HuH-7.5 (cell line): ENCODE measurements around the gene SMARCB1.
"Not testable (repeated sequence)": the region's sequence is repeated elsewhere in the genome, so short reads cannot be mapped to it uniquely, and the experiment has no call there.

Experiments used
- DNase-seq: peaks from one replicate; pipeline ENCODE4 v3.0.0; 2011; ENCODE audit warnings: low spot score

SMARCB1 gene

DNA sequence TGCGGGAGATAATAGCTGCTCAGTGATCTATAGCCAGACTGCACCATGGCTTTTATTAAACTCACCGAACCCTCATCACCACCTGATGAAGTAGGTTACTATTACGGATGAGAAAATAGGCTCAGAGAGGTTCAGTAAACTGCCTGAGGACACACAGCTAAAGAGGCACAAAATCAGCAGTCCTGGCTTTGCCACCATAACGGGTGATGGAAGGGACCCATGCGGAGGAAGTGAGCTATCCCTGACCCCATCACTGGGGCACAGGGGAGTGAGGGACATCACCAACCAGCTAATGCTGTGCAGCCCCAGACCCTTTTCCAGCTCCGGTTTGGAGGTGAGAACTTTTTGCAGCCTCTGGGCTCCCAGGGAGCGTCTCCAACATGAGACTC lies 59.3 kb downstream of the SMARCB1 start:
- no peak for DNase-seq

DNA sequence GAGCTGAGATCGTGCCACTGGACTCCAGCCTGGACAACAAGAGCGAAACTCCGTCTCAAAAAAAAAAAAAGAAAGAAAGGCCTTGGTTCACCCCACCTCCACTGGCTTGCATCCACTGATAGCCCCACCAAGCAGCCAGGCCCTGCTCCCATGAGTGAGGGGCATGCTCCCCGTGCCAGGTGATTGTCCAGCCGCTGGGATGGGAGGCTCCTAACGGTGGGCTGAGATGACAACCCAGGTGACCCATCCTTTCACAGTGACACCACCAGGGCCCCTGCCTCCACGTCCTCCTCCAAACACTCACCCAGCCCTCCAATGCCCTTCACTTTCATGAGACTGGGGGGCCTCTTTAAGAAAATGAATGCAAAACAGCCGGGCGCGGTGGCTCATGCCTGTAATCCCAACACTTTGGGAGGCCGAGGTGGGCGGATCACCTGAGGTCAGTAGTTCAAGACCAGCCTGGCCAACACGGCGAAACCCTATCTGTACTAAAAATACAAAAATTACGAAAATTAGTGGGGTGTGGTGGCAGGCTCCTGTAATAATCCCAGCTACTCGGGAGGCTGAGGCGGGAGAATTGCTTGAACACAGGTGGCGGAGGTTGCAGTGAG lies 60.6 kb downstream of the SMARCB1 start:
- no peak for DNase-seq

DNA sequence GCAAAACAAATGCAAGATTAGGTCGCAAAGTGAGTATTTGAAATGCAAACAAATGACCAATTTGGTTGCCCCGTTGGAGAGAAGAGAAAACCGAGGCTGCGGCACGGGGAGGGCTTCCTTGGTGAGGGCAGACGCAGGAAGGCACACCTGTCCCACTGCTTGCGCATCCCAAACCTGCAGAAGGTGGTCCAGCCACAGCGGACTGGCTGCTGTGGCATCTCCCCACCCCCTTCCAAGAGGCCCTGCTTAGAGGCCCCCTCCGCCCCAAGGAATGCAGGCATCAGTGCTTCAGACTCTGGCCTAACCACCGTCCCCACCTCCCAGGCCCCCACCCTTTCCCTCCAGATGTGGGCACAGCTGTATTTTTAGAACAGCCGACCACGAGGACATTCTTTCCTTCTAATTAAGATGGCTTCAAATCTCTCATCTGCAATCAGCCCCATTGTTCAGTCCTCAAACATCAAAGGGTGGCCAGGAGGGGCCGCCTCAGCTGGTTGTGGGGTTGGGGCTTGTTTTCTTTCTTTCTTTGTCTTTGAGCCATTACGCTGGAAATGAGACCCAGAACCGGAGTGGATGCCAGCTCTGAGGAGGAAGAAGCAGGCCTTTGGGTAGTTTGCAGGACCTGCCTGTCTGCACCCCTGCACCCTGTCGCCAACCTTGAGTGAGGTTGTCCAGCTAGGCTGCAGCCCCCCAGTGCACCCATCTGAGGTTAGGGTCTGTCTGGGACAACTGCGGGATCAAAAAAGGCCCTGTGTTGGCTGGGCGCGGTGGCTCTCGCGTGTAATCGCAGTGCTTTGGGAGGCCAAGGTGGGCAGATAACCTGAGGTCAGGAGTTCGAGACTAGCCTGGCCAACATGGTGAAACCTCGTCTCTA lies 61.5 kb downstream of the SMARCB1 start:
- DNase-seq, result no peak

DNA sequence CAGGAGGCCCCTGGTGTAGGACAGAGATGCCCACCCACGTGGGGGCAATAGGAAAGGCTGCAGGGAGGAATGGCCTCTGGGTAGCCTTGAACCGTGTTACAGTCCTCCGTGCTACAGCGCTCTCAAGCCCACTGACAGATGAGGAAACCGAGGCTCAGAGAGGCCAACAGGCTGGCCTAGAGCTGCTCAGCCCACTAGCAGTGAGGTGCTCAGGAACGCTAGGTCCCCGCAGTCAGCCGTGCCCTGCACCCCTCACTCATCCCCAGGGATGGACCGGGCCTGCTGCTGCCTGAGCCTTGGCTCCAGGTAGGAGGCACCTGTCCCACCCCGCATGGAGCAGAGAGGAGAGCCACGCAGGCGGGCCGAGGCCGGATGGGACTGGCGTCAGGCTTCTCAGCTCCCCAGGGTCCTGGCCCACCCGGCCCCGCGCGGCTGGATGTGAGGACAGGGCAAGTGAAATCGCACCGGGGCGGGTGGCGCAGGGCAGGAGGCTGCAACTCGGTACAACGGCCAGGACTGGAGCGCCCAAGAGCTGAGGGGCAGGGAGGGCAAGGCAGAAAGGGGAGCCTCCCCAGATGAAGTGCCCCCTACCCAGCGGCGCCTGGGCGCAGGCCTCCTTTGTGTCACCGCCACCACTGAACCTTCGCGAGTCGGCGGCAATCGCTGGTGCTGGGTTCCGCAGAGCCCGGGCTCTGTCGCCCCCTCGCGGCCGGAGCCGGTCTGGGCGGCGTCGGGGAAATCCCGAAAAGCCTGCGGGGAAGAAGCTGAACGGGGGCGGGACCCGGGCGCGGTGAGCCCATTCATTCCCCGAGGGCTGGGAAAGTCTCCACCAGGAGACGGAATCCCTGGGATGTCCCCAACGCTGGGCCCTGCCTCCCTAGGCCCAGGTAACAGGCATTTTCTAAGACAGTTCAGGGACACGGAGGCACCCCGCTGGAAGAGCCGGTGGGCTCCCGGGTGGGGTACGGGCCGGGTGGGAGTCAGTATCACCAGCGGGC lies 62.5 kb downstream of the SMARCB1 start:
- DNase-seq, result peak; percentile 93

DNA sequence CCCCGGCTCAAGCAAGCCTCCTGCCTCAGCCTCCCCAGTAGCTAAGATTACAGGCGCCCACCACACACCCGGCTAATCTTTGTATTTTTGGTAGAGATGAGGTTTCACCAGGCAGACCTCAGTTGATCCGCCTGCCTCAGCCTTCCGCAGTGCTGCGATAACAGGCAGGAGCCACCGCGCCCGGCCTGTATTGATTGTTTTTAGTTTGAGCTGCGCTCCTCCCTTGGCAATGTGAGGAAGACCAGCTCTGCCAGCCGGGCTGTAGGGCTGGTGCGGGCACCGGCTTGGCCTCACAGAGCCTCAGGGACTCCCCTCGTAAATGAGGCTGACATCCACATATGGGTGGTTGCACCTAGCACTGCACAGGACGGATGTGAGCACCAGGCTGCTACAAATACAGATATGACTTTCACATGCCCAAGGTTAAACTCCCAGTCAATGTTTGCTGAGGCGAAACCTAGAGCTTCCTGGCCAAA lies 63.4 kb downstream of the SMARCB1 start:
- DNase-seq, result peak; percentile 64

DNA sequence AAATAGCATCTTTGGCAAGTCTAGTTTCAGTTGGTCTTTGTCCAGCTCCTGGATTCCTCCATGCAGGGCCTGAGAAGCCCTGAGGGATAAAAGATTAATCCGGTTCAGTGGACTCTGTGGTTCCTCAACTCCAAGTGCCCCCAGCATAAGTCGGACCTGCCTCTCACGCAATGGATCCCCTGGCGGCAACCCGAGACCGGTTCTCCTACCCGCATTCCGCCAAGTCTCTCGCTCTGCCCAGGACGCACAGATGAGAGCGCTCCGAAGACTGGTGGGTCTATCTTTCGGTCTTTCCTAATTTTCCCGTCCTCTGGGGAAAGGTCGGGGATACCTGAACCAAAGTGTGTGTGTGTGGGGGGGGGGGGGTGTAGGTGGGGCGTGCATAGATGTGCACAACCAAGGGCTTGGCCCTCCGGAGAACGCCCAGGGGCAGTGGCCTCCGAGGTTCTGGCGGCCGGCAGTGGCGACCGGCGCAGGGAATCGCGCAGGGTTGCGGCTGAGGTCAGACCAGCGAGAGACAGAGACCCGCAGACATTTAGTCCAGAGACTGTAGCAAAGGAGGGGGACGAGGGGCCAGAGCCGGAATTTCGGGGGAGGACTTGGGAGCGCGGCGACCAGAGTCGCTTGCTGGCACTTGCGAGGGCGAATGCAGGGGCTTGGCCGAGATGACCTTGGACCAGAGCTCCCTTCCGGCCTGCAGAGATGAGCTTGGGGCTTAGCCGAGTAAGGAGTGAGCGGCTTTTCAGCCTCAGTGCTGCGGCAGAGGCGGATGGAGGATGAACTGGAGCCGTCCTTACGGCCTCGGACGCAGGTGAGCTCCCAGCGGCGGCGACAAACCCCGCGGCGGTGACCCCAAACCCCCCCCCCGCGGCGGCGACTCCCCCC lies 70.2 kb downstream of the SMARCB1 start:
- DNase-seq, result peak; percentile 78

DNA sequence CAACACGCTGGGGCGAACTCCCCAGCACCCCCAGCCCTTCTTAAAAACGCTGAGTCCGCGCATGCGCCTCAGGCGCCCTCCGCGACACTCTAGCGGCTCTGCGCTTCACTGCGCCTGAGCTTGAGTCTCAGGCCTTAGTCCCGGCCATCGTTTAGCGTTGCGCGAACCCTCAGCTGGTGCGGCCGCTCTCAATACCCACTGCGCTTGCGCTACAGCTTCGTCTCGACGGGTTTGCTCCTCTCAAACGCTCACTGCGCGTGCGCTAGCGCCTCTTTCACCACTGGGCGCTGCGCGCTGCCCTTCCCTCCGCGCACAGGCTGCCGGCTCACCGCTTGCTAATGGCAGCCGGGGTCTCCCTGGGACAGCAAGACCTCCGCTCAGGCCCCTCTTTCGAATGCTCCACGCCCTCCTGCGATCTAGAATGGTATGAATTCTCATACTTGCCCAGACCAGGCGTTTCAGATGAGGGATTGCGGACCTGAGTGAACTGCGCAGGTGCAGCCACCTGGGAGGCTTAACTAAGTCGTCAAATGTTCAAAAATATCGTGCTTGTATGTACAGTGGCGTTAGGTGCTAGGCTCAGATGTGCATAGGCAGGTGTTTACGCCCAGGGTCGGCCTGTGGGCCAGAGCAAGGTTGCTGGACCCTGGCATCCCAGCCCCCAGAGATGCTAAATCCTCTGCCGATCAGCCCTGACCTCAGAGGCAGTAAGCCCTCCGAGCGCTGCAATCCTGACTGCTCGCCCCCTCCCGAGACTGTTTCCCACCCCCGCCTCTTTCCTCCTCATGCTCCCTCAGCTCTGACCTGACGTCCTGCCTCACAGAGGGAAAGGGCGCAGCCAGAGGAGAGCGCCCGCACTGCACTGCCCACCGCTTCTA lies 71.1 kb downstream of the SMARCB1 start, which contains the start of gene SLC2A11:
TSS of gene SLC2A11 (plus strand) at position 270 of the 878 bp plus-strand sequence. CDS start at position 395, 125 bp downstream.
- DNase-seq, result peak; percentile 96

DNA sequence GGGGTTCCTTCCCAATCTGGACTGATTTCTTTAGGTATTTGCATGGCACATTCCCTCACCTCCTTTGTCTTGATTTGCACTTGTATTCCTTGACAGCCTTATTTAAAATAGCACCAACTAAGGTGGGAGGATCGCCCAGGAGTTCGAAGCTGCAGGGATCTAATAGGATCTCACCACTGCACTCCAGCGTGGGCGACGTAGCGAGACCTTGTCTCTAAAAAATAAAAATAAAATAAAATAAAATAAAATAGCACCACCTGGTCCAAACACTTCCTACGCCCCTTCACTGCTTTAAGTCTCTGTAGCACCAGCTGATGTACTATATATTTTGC lies 71.7 kb downstream of the SMARCB1 start:
- DNase-seq, result no peak

DNA sequence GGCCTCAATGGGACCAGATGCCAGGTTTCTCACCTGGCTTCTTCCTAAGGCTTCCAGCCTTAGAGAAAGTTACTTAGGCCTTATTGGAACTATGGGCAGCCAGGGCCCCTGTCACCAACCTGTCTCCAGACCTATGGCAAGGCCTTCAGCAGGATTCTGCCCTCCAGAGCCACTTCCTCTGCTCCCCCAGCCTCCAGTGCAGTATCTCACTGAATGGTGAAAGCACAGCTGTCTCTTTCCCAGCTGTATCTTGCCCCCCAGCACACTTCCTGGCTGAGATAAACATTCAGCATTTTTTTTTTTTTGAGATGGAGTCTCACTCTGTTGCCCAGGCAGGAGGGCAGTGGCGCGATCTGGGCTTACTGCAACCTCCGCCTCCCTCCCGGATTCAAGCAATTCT lies 72.4 kb downstream of the SMARCB1 start:
- DNase-seq, result no peak

DNA sequence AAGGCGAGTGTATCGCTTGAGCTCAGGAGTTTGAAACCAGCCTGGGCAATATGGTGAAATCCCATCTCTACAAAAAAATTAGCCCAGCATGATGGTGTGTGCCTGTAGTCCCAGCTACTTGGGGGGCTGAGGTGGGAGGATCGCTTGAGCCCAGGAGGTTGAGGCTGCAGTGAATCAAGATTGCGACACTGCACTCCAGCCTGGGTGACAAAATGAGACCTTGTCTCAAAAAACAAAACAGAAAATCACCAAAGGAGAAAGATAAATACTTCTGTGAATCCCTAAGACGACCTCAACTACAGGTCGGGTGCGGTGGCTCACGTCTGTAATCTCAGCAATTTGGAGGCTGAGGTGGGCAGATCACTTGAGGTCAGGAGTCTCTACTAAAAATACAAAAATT lies 73.4 kb downstream of the SMARCB1 start:
- not testable (repeated sequence) for DNase-seq

DNA sequence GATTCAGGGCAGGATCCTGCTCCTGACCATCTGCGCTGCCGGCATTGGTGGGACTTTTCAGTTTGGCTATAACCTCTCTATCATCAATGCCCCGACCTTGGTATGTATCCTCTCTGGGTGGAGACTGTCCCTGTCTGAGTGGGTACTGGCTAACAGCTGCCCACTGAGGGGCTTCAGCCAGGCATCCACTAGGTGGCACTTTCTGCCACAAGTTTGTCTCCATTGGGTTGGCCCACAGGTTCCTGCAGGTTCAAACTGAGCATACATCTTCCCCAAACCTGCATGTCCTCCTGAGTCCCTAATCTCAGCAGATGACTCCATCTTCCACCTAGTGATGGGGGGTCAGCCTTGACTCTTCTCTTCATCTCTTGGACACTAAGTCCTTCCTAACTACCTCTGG lies 75.3 kb downstream of the SMARCB1 start:
- peak; percentile 67 for DNase-seq

DNA sequence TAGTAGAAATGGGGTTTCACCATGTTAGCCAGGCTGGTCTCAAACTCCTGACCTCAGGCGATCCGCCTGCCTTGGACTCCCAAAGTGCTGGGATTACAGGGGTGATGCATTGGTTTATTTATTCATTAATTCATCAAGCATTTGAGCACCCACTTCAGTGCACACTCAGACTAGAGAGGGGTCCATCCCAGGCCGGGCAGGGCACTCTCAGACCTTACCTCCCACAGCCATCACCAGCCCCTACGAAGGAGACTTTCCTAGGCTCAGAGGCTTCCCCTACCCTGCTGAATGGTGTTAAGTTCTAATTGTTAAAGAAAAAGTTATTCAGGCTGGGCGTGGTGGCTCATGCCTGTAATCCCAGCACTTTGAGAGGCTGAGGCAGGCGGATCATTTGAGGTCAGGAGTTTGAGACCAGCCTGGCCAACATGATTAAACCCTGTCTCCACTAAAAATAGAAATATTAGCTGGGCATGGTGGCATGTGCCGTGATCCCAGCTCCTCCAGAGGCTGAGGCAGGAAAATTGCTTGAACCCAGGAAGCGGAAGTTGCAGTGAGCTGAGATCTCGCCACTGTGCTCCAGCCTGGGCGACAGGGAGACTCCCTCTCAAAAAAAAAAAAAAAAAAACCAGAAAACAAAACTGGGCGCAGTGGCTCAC lies 77.9 kb downstream of the SMARCB1 start:
- not testable (repeated sequence) for DNase-seq

DNA sequence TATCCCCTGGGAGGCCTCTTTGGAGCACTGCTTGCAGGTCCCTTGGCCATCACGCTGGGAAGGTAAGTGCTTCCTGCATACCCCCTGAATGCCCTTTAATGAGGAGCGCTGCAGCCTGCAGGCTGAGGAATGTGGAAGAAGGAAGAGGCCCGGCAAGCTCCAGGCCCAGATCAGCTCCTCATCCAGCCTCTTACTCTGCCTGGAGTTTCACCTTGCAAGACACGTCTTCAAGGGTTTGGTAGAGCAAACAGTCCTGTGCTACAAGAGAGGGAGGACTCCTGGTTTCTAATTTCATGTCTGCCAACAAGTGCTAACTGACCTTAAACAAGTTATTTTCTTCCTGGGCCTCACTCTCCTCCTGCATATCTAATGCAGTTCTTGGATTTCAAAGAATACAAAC lies 81.8 kb downstream of the SMARCB1 start:
- no peak for DNase-seq

DNA sequence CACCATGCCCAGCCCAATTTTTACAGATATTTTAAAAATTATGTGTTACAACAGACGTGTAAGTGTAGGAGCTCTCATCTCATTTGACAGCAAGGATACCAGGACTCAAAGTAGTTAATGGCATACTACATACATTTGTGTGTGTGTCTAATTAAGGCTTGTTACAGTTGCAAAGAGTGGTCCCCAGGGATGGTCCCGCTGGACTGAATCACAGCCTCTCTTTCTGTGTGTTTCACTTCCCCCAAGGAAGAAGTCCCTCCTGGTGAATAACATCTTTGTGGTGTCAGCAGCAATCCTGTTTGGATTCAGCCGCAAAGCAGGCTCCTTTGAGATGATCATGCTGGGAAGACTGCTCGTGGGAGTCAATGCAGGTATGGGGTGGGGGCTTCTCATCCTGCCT lies 88.1 kb downstream of the SMARCB1 start:
- no peak for DNase-seq

DNA sequence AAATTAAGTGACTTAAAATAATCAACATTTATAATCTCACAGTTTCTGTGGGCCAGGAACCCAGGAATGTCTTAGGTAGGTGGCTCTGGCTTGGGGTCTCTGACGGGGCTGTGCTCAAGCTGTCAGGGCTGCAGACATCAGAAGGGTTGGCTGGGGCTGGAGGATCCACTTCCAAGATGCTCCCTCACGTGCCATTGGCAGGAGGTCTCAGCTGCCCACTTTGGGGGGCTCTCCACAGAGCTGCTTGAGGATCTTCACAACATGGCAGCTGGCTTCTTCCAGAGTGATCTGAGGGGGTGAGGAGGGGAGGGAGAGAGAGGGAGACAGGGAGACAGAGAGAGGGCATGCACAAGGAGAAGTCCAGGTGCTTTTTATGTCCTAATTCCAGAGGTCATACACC lies 89.0 kb downstream of the SMARCB1 start:
- DNase-seq, result no peak

DNA sequence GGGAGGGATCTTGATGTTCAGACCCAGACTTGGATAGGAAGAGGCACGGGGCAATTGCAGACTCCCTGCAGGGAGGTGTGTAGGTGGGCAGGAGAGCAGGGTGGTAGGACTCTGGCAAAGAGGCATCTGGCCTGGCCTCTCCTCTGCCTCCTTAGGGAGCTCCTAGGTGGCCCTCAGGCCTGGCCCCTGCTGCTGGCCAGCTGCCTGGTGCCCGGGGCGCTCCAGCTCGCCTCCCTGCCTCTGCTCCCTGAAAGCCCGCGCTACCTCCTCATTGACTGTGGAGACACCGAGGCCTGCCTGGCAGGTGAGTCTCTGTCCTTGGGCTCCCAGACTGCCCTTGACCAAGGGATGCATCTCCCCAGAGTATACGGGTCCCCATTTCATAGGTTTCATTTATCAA lies 90.8 kb downstream of the SMARCB1 start:
- DNase-seq, result no peak

DNA sequence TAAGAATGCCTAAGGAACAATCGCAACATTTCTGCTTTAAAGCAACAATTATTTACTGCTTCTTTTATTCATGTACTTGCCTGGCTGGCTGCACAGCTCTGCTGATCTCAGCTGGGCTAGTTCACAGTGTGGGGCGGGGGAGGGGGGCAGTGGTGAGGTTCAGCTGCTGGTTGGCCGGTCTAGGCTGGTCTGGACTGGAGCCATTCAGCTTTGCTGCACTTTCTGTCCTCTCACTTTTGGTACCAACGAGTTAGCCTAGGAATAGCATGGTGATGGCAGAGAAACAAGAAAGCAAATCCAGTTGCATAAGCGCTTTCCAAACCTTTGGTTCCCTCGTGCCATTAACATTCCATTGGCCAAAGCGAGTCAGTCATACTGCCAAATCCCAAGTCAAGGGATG lies 91.5 kb downstream of the SMARCB1 start:
- no peak for DNase-seq

DNA sequence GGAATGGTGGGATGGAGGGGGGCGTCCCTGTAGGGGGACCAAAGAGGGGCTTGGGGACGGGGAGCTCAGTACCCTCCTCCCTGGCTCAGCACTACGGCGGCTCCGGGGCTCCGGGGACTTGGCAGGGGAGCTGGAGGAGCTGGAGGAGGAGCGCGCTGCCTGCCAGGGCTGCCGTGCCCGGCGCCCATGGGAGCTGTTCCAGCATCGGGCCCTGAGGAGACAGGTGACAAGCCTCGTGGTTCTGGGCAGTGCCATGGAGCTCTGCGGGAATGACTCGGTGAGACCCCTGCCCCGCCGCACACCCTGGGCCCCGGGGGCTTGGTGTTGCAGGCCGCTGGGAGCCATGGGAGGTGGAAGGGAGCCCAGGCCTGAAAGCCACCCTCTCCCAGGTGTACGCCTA lies 95.6 kb downstream of the SMARCB1 start:
- DNase-seq, result no peak

DNA sequence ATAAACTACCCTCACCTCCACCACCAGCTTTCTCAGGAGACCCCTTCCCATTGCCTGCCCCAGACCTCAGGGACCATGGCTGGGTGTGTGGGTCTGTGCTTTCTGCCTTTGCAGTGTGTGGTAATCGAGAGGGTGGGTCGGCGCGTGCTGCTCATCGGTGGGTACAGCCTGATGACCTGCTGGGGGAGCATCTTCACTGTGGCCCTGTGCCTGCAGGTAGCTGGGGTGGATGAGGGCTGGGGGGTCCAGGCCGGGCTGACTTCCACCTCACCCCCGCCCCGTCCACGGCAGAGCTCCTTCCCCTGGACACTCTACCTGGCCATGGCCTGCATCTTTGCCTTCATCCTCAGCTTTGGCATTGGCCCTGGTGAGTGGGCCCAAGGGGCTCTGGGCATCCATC lies 96.9 kb downstream of the SMARCB1 start:
- DNase-seq, result no peak

DNA sequence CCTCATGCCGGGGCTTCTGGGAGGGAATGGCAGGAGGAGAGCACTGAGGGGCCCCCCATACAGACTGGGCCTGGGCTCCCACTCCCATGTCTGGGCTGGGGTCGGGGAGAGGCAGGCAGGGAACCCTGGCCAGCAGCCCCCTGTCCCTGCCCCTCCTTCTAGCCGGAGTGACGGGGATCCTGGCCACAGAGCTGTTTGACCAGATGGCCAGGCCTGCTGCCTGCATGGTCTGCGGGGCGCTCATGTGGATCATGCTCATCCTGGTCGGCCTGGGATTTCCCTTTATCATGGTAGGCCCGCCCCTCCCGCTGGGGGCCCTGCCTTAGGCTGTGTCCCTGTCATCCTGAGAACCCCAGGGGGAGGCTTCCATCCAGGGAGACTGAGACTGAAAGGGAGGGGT lies 97.4 kb downstream of the SMARCB1 start:
- DNase-seq, result no peak
